HEK293T (cell line): ENCODE measurements around the gene ESRRG.

Experiments
- ARNT ChIP-seq: fragments of 450-650 bp; IDR thresholded peaks from 2 replicates; pipeline ENCODE4 v1.6.1; 2017; ENCODE audit warnings: mild to moderate bottlenecking
- BHLHE40 ChIP-seq: fragments of 450-650 bp; IDR thresholded peaks from 2 replicates; pipeline ENCODE4 v1.6.1; 2016; ENCODE audit warnings: mild to moderate bottlenecking, moderate library complexity, borderline replicate concordance
- ELF4 ChIP-seq: fragments of 450-650 bp; IDR thresholded peaks from 2 replicates; pipeline ENCODE4 v1.6.1; 2017; ENCODE audit warnings: antibody characterized with exemption
- FOXA1 ChIP-seq: fragments of 450-650 bp; IDR thresholded peaks from 2 replicates; pipeline ENCODE4 v1.6.1; 2016; ENCODE audit warnings: mild to moderate bottlenecking
- FOXK2 ChIP-seq: fragments of 450-650 bp; IDR thresholded peaks from 2 replicates; pipeline ENCODE4 v1.6.1; 2016; ENCODE audit warnings: mild to moderate bottlenecking
- FOXM1 ChIP-seq: fragments of 450-650 bp; IDR thresholded peaks from 2 replicates; pipeline ENCODE4 v1.6.1; 2017; ENCODE audit warnings: mild to moderate bottlenecking, borderline replicate concordance
- L3MBTL2 ChIP-seq: fragments of 450-650 bp; conservative IDR thresholded peaks from 2 replicates; pipeline ENCODE4 v1.6.1; 2016; ENCODE audit warnings: mild to moderate bottlenecking
- LEF1 ChIP-seq: fragments of 450-650 bp; IDR thresholded peaks from 2 replicates; pipeline ENCODE4 v1.6.1; 2017; ENCODE audit warnings: mild to moderate bottlenecking, borderline replicate concordance
- SP1 ChIP-seq: fragments of 450-650 bp; IDR thresholded peaks from 2 replicates; pipeline ENCODE4 v1.6.1; 2017
- SUZ12 ChIP-seq: fragments of 450-650 bp; IDR thresholded peaks from 2 replicates; pipeline ENCODE4 v1.6.1; 2016; ENCODE audit warnings: mild to moderate bottlenecking
- TARDBP ChIP-seq: fragments of 450-650 bp; IDR thresholded peaks from 2 replicates; pipeline ENCODE4 v1.6.1; 2016
- ZNF384 ChIP-seq: fragments of 450-650 bp; IDR thresholded peaks from 2 replicates; pipeline ENCODE4 v1.6.1; 2016
- TF ChIP-seq, protein P1 (sequence below): fragments of 450-650 bp; IDR thresholded peaks from 2 replicates; pipeline ENCODE4 v1.6.1; 2016

DNA sequence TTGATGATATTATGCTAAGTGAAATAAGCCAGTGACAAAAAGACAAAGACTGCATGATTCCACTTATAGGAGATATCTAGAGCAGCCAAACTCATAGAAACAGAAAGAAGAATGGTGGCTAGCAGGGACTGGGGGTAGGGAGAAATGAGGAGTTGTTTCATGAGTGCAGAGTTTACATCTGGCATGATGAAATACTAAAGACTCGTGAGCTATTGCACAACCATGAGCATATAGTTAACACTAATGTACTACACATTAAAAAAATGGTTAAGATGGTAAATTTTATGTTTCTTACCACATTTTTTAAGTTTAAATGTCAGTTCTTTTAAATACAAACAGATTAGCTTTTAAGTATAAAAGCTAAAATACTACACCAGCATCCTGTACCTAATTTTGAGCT is 57.8 kb downstream of the ESRRG start:
- TF ChIP-seq SUZ12: no peak
- TF ChIP-seq, protein P1, sequence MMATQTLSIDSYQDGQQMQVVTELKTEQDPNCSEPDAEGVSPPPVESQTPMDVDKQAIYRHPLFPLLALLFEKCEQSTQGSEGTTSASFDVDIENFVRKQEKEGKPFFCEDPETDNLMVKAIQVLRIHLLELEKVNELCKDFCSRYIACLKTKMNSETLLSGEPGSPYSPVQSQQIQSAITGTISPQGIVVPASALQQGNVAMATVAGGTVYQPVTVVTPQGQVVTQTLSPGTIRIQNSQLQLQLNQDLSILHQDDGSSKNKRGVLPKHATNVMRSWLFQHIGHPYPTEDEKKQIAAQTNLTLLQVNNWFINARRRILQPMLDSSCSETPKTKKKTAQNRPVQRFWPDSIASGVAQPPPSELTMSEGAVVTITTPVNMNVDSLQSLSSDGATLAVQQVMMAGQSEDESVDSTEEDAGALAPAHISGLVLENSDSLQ: no peak
- TF ChIP-seq BHLHE40: no peak
- no peak for TF ChIP-seq SP1
- TF ChIP-seq FOXM1: no peak
- no peak for TF ChIP-seq FOXK2
- TF ChIP-seq ARNT: no peak
- no peak for TF ChIP-seq ELF4
- TF ChIP-seq TARDBP: no peak
- no peak for TF ChIP-seq LEF1
- TF ChIP-seq FOXA1: no peak
- no peak for TF ChIP-seq ZNF384
- no peak for TF ChIP-seq L3MBTL2
